HG03521 (cell line): ENCODE results near the gene SF1.

Experiments
- ATAC-seq: cut with Tn5 transposase; IDR thresholded peaks from one replicate; pipeline ENCODE4 v1.9.1; 2021; ENCODE audit warnings: mild to moderate bottlenecking, moderate library complexity; ENCODE audit not compliant: unreplicated experiment

Gene SF1

DNA sequence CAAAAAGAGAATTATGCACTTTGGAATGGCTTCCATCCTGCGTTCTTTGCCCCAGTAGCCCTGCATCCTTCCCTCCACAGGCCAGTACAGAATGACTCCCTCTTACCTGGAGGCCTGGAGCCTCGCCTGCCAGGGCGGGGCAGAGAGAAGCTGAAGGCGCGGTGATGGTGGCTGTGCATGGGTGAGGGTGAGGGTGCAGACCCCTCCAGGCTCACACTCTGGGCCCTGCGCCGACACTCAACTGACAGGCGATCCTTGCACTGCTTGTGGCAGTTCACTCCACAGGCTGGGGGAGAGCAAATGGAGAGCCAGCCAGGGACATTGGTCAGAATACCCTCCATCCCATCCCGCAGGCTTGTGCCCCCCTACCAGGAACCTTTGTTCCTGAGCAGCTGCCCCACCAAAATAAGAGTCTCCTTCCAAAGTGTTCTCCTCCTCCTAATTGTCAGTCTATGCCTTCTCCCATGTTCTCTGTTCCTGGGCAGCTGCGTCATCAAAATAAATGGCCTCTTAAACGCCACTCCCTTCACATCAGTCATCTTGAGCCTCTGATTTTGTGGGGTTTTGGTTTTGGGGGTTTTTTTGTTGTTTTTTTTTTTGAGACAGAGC, 49.5 kb downstream of the SF1 start:
- no peak for ATAC-seq

DNA sequence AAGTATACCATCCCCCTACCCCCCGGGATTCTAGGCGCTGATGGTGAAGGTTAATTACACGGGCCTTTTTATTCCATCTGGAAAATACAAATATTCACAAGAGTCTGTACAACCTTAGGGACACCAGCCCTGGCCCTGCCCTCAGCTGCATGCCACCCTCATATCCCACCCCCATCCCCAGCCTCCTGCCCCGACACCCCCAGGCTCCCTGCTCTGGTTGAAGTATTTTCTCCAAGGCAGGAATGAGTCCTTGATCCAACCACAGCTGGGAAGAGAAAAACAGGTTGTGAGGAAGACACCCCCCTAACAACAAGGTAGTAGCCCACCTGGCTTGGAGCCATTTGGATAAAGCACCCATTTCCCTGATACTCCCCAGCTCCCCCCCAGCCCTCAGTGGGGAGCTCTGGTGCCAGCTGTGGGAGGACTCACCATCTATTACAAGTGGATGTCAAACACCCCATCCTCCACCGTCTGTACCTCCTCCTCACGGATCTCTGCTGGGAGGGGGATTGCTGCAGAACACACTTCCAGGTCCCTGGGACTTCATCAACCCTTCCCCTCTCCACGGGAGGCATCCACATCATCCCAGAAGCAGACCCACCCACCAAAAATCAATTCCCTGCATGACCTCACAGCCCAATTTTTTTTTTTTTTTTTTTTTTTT, 51.3 kb downstream of the SF1 start:
- no peak for ATAC-seq

GRCh38 chr11:64726211-64726641, 52.1 kb downstream of the SF1 start:
- ATAC-seq, result no peak

DNA sequence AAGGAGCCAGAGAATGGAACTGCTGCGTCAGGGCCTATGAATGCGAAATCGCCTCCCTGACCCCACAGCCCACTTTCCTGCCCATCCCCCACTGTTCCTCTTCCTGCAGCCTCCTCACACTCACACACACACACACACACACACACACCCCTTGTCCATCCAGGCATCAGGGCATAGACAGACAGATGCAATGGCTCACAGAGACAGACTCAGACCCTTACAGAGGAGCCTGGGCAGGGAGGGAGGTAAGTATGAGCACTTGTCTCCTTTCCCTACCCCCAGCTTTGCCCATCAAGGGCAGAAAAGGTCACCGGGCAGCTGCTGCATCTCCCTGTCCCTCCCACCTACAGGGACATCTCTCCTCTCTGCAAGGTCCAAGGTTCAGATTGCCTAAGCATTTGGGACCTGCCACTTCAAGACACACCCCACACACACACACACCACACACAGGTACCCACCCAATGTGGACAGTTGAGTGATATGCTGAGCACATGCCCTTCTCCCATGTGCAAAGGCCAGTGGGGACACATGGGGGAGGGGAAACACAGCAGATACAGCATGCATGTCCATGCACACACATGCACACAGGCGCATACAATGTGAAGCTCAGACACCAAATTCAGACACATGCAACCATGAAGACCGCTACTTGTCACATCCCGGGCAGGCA, 53.3 kb downstream of the SF1 start:
- no peak for ATAC-seq

- no peak for ATAC-seq
Observed at GRCh38 chr11:64723907-64724862, 54.2 kb downstream of the SF1 start.

- ATAC-seq, result peak; percentile 76
Observed at GRCh38 chr11:64723117-64723906, 55.0 kb downstream of the SF1 start, which contains the start of gene NRXN2. TSS of gene NRXN2 (minus strand) at chr11:64723197. CDS start at chr11:64713699, 9,498 bp downstream.

DNA sequence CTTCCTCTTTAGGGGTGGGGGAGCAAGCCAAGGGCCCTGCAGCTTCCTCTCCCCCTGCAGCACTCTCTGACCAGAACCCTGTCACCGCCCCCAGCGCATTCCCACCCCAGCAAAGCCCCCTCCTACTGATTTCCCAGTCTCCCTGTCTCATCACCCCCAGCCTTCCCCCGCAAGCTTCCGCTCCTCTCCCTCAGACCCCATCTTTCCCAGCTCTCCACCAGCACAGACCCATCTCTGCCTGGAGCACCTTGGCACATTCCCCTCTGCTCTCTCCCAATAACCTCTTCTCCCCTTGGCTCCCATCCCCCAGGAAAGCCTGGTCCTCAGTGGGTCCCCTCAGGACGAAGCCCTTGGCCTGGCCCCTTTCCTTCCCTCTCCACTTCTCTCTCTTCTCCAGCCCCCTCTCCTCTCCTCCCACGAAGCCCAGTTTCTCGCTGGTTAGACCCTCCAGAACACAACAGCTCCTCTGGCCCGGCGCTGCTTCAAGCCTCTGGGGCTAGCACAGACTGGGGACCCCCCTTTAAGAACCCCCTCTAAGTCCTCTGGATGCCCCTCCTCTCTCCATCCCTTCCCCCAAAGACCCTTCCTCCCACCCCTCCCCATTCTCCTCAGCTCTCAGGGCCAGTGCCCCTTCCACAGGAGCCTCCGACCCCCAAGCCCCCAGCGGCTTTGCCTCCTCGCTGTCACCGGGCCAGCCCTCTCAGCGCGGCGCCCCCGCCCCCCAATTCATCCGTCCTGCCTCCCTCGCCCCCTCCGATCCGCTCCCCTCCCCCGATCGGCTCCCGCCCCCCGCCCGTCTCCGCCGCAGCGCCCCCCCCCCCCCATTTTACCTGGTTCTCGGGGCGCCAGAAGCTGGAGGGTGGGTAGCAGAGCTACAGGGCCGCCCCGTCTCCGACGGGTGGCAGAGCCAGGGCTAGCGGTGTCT, 55.9 kb downstream of the SF1 start:
- ATAC-seq, result no peak

GRCh38 chr11:64721359-64721699, 57.0 kb downstream of the SF1 start:
- no peak for ATAC-seq

DNA sequence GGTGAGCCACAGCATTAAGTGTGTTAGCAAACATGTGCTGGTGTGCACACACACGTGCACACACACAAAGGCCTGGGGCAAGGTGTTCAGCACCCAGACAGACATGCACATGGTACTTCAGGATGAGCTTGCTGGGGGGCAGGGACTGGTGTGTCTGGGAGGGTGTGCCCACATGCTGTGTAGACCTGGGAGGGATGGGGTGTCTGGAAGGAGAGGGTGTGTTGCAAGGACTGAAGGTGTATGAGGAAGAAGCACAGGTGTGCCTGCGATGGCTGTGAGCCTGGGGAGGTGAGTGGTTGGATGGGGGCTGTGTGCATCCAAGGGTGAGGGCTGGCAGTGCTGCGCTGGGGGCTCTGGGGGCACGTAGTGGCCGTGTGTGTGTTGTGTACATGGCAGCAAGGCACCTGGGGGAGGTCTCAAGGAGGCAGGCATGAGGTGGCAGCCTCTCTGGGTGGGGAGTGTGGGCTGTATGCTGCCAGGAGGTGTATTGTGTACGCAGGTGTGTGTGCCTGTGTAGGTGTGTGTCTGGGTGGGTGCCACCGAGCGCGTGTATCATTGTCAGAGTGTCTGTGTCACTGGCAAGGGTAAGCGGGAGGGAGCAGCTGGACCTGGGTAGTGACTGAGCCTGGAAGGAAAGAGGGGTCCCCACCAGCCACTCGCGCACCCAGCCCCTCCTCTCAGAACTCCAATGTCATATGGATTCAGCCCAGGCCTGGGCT, 57.5 kb downstream of the SF1 start:
- no peak for ATAC-seq

- ATAC-seq, result no peak
Observed at GRCh38 chr11:64720167-64720566, 58.2 kb downstream of the SF1 start.

DNA sequence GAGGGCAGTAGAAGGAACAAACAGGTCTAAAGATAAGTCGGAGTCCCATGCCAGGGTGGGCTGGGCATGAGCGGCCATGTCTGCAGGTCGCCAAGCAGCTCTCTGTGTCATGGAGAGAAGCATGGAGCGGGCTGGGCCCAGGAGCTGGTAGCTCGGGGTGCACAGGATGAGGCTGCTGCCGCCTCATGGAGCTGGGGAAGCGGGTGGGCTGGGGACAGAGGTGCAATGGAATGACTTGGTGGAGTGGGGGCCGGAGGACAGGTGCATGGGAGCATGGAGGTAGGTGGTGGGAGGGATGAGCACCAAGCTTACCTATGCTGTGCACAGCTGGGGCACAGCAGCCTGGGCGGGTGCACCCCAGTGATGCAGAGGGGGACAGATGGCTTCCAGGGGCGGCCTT, 58.9 kb downstream of the SF1 start:
- ATAC-seq, result no peak

DNA sequence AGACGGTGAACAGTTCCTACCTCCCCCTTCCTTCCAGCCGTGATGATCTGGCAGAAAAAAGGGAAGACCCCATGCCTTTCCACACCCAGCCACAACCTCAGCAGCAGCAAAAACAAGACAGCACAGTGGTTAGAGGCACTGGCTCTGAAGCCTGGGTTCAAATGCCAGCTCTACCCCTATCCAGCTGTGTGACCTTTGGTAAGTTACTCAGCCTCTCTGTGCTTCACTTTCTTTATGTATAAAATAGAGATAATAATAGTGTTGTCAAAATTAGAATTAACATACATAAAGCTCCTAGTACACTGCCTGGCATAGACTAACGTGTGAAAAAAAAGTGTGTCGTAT, 59.6 kb downstream of the SF1 start:
- ATAC-seq, result no peak

GRCh38 chr11:64718084-64718779, 60.1 kb downstream of the SF1 start:
- ATAC-seq, result no peak

GRCh38 chr11:64717268-64717578, 61.1 kb downstream of the SF1 start:
- no peak for ATAC-seq

DNA sequence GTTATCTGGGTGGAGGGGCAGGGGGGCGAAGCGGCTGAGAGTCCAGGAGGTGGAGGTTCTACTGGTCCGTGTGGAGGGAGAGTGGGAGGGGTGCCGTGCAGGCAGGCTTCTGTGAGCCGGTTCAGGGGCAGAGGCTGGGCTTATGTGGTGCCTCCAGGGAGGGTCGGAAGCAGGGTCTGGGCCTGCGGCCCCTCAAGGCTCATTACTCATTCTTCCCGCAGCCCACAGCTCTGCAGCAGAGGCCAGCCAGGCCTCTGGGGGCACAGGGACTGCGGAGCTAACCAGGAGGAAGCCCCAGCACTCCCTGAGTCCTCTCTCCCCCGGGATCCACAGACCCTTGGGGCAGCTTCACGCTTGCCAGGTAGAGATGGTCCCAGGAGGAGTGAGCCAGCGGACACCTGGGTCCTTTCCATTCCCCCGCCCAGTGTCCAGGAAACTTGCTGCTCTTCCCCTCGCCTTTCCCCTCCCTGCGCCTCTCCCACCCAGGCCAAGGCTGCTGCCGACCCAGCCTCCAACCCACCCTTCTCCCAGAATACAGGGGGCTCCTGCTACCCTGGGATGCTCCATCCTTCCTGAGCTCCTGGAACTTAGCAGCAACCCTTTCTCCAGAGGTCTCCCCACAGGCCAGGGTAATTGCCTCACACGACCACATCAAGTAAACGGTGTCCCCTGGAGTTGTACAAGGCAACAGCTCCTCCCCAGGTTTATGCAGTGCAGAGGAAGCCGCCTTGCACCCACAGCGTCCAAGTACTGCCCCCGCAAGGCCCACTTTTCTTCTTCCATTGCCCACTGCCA, 61.7 kb downstream of the SF1 start:
- no peak for ATAC-seq

- no peak for ATAC-seq
Observed at GRCh38 chr11:64715756-64716472, 62.4 kb downstream of the SF1 start.

GRCh38 chr11:64715110-64715509, 63.2 kb downstream of the SF1 start:
- ATAC-seq, result no peak
